Loucy (cell line): ENCODE data around the gene PARP8.

Experiments
- H2AFZ ChIP-seq: fragments of 200-600 bp; sonication (generic); 2 replicates; pipeline ENCODE4 v1.6.0; 2016; ENCODE audit warnings: antibody characterized with exemption, mild to moderate bottlenecking, low read length, moderate library complexity
- H3F3A ChIP-seq: fragments of 200-600 bp; 2 replicates; pipeline ENCODE4 v1.6.0; 2016; ENCODE audit warnings: antibody characterized with exemption, low read depth, mild to moderate bottlenecking
- H3K27me3 ChIP-seq: fragments of 200-600 bp; sonication (generic); 2 replicates; pipeline ENCODE4 v1.6.1; 2014; ENCODE audit warnings: low read length, mild to moderate bottlenecking; ENCODE audit not compliant: insufficient read depth, poor library complexity, severe bottlenecking
- H3K36me3 ChIP-seq: fragments of 200-600 bp; sonication (generic); 2 replicates; pipeline ENCODE4 v1.6.1; 2016; ENCODE audit warnings: low read length; ENCODE audit not compliant: insufficient read depth
- H3K4me1 ChIP-seq: fragments of 200-600 bp; sonication (generic); 2 replicates; pipeline ENCODE4 v1.5.1; 2014; ENCODE audit warnings: low read length, mild to moderate bottlenecking; ENCODE audit not compliant: insufficient read depth, poor library complexity, severe bottlenecking
- H3K4me2 ChIP-seq: fragments of 200-600 bp; sonication (generic); 2 replicates; pipeline ENCODE4 v1.6.0; 2014; ENCODE audit warnings: antibody characterized with exemption, low read length, low read depth, mild to moderate bottlenecking; ENCODE audit not compliant: poor library complexity, severe bottlenecking
- H3K4me3 ChIP-seq: fragments of 200-600 bp; sonication (generic); 2 replicates; pipeline ENCODE4 v1.5.1; 2014; ENCODE audit warnings: low read length, mild to moderate bottlenecking, mixed read lengths; ENCODE audit not compliant: poor library complexity, severe bottlenecking
- H3K79me2 ChIP-seq: fragments of 200-600 bp; sonication (generic); 2 replicates; pipeline ENCODE4 v1.6.1; 2014; ENCODE audit warnings: low read length; ENCODE audit not compliant: insufficient read depth
- H3K9ac ChIP-seq: fragments of 200-600 bp; sonication (generic); 2 replicates; pipeline ENCODE4 v1.6.0; 2014; ENCODE audit warnings: mild to moderate bottlenecking, low read depth, low read length, moderate library complexity; ENCODE audit not compliant: poor library complexity, severe bottlenecking
- H3K9me2 ChIP-seq: fragments of 200-600 bp; sonication (generic); replicated peaks from 2 replicates; pipeline ENCODE4 v1.6.1; 2016; ENCODE audit warnings: low read depth, low read length, mixed read lengths
- H3K9me3 ChIP-seq: fragments of 200-600 bp; sonication (generic); 2 replicates; pipeline ENCODE4 v1.6.1; 2014; ENCODE audit warnings: mild to moderate bottlenecking, antibody characterized with exemption, low read length, low read depth; ENCODE audit not compliant: insufficient read depth
- H4K20me1 ChIP-seq: fragments of 200-600 bp; sonication (generic); 2 replicates; pipeline ENCODE4 v1.6.0; 2014; ENCODE audit warnings: antibody characterized with exemption, low read length, mild to moderate bottlenecking; ENCODE audit not compliant: insufficient read depth, poor library complexity, severe bottlenecking
- CTCF ChIP-seq: fragments of 200-600 bp; sonication (generic); conservative IDR thresholded peaks from 2 replicates; pipeline ENCODE4 v1.5.1; 2014; ENCODE audit warnings: mild to moderate bottlenecking, antibody characterized with exemption, low read length
- EZH2phosphoT487 ChIP-seq: fragments of 200-600 bp; IDR thresholded peaks from 2 replicates; pipeline ENCODE4 v1.6.1; 2018; ENCODE audit warnings: antibody characterized with exemption, mild to moderate bottlenecking, moderate library complexity, borderline replicate concordance

Gene PARP8

GRCh38 chr5:50726475-50727148, 60.2 kb downstream of the PARP8 start:
- no peaks in the 10 kb centered on the region for H4K20me1 ChIP-seq
- H3K4me3 ChIP-seq = peak overlapping the region; percentile 60
- H3K9ac ChIP-seq = no peak overlapping the region
- no peak for TF ChIP-seq EZH2phosphoT487
- no peak for TF ChIP-seq CTCF
- no peak overlapping the region for H2AFZ ChIP-seq
- peaks cover 20% of the 10 kb centered on the region for H3K4me1 ChIP-seq
- no peaks in the 10 kb centered on the region; the same call in 1 of the 2 replicates for H3K36me3 ChIP-seq
- peak overlapping the region; percentile 70 for H3K4me2 ChIP-seq
- H3K79me2 ChIP-seq = peaks cover 84% of the 10 kb centered on the region
- no peaks in the 10 kb centered on the region for H3K27me3 ChIP-seq
- no peaks in the 10 kb centered on the region for H3F3A ChIP-seq
- H3K9me3 ChIP-seq = no peaks in the 10 kb centered on the region
- no peaks in the 10 kb centered on the region for H3K9me2 ChIP-seq

DNA sequence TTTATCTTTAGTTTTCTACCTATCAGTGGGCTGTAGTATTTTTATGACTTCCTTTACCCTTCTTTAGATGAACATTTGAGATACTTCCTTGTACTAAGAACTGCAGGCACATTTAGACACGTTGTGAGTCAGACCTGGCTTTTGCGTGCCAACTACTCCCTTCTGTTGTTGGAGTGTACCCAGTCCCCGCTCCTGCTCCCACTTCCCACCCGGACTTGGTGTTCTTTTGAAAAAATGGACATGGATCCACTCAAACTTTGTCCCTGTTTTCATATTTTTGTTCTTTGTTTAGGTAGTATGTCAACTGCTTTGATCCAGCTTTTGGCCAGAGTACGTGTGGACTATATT, 60.7 kb downstream of the PARP8 start:
- peaks cover 84% of the 10 kb centered on the region for H3K79me2 ChIP-seq

GRCh38 chr5:50727845-50728244, 61.4 kb downstream of the PARP8 start:
- H3F3A ChIP-seq = no peaks in the 10 kb centered on the region
- H2AFZ ChIP-seq = no peak overlapping the region
- no peak for TF ChIP-seq EZH2phosphoT487
- TF ChIP-seq CTCF = no peak
- peaks cover 20% of the 10 kb centered on the region for H3K4me1 ChIP-seq
- peak overlapping the region; percentile 46 for H3K9ac ChIP-seq
- H3K79me2 ChIP-seq = peaks cover 83% of the 10 kb centered on the region
- no peaks in the 10 kb centered on the region; the same call in 1 of the 2 replicates for H3K36me3 ChIP-seq
- no peaks in the 10 kb centered on the region for H3K27me3 ChIP-seq
- H3K9me3 ChIP-seq = no peaks in the 10 kb centered on the region
- H4K20me1 ChIP-seq = no peaks in the 10 kb centered on the region
- no peaks in the 10 kb centered on the region for H3K9me2 ChIP-seq
- peak overlapping the region; percentile 70 for H3K4me2 ChIP-seq
- no peak overlapping the region for H3K4me3 ChIP-seq

More for the DNA sequence above, 60.7 kb downstream of the PARP8 start:
- Histone ChIP-seq H3K36me3 (no peaks in the 10 kb centered on the region; the same call in 1 of the 2 replicates), H2AFZ (peak overlapping the region; percentile 71), H3K9me2 (no peaks in the 10 kb centered on the region), H3F3A (no peaks in the 10 kb centered on the region), H4K20me1 (no peaks in the 10 kb centered on the region), H3K4me3 (peak overlapping the region; percentile 60), H3K9ac (peak overlapping the region; percentile 46), H3K27me3 (no peaks in the 10 kb centered on the region), H3K9me3 (no peaks in the 10 kb centered on the region), H3K4me2 (peak overlapping the region; percentile 70), H3K4me1 (peaks cover 20% of the 10 kb centered on the region)
- TF ChIP-seq CTCF (no peak), EZH2phosphoT487 (no peak)
